ENCODE measurements around the gene SLC5A1. TPM values are rescaled to one million over a fixed set of nuclear protein-coding genes. Genes with fewer than 3 reads are reported as not detected.
"Not testable (repeated sequence)": the region's sequence is repeated elsewhere in the genome, so short reads cannot be mapped to it uniquely, and the experiment has no call there.

The SLC5A1 gene
- total RNA-seq, 1 experiment from 2014 or later = 0.03 TPM

- H3K27ac ChIP-seq (ENCODE audit: low read length); CTCF ChIA-PET; H3K27me3 ChIP-seq (ENCODE audit: control insufficient read depth, insufficient read depth, low read length); H3K4me3 ChIP-seq (ENCODE audit: low read depth in 2 of 2, low read length in 2 of 2); DNase-seq (ENCODE audit: low read depth, low spot score); H3K9me3 ChIP-seq (ENCODE audit: control insufficient read depth, insufficient read depth, low read depth, low read length); H3K4me1 ChIP-seq (ENCODE audit: control insufficient read depth, insufficient read depth, low read length); BruUV-seq (replicated peaks); ATAC-seq; H3K36me3 ChIP-seq (ENCODE audit: control insufficient read depth, insufficient read depth, low read length); in situ Hi-C loops (cut with HindIII; ENCODE audit: low pct_unique_long_range_greater_than_20kb, low sequenced_read_pairs); intact Hi-C loops (cut with micrococcal nuclease; ENCODE audit: unreplicated experiment); POLR2A ChIA-PET: not testable (repeated sequence)
These were observed 111.7 kb downstream of the SLC5A1 start for GRCh38 chr22:32154727-32155126.

- intact Hi-C loops (cut with micrococcal nuclease; ENCODE audit: unreplicated experiment); DNase-seq (ENCODE audit: low read depth, low spot score); H3K4me1 ChIP-seq (ENCODE audit: control insufficient read depth, insufficient read depth, low read length); CTCF ChIA-PET; H3K9me3 ChIP-seq (ENCODE audit: control insufficient read depth, insufficient read depth, low read depth, low read length); BruUV-seq (replicated peaks); H3K27me3 ChIP-seq (ENCODE audit: control insufficient read depth, insufficient read depth, low read length); H3K36me3 ChIP-seq (ENCODE audit: control insufficient read depth, insufficient read depth, low read length); ATAC-seq; H3K27ac ChIP-seq (ENCODE audit: low read length); H3K4me3 ChIP-seq (ENCODE audit: low read depth in 2 of 2, low read length in 2 of 2); POLR2A ChIA-PET; in situ Hi-C loops (cut with HindIII; ENCODE audit: low pct_unique_long_range_greater_than_20kb, low sequenced_read_pairs): not testable (repeated sequence)
These were observed 114.6 kb downstream of the SLC5A1 start for GRCh38 chr22:32157632-32158031.

GRCh38 chr22:32158712-32159533 lies 115.9 kb downstream of the SLC5A1 start, which contains the start of gene C22orf42:
C22orf42 (minus strand) TSS chr22:32159303; CDS start chr22:32159215, 88 bp downstream.
- TF ChIP-seq SIN3A (IDR thresholded peaks at IDR 0.05; ENCODE audit: borderline replicate concordance, insufficient read depth, low read depth, low read length) (no peak), TCF7L2 (IDR thresholded peaks at IDR 0.05; ENCODE audit: low read depth, low read length) (no peak), CTCF (IDR thresholded peaks at IDR 0.05) (no peak), REST (IDR thresholded peaks at IDR 0.05; ENCODE audit: insufficient read depth in 1 of 2, low read depth in 2 of 2, low read length in 1 of 2) (no peak), POLR2AphosphoS5 (IDR thresholded peaks at IDR 0.05; ENCODE audit: low read depth, low read length) (no peak)
- intact Hi-C loops (cut with micrococcal nuclease; ENCODE audit: unreplicated experiment) = no loop called here
- Histone ChIP-seq H3K4me1 (ENCODE audit: control insufficient read depth, insufficient read depth, low read length) (no peaks in the 10 kb centered on the region), H3K4me3 (ENCODE audit: low read depth in 2 of 2, low read length in 2 of 2) (no peak within 1 kb of the TSS), H3K36me3 (ENCODE audit: control insufficient read depth, insufficient read depth, low read length) (no peaks in the 10 kb centered on the region), H3K27ac (ENCODE audit: low read length) (no peak within 1 kb of the TSS), H3K27me3 (ENCODE audit: control insufficient read depth, insufficient read depth, low read length) (peaks cover 5% of the 10 kb centered on the region), H3K9me3 (ENCODE audit: control insufficient read depth, insufficient read depth, low read depth, low read length) (no peaks in the 10 kb centered on the region)
- ATAC-seq (no peak), DNase-seq (ENCODE audit: low read depth, low spot score) (no peak)
- CTCF ChIA-PET = no interaction called here
- no TSS peak for BruUV-seq (replicated peaks)
- POLR2A ChIA-PET = no interaction called here
- in situ Hi-C loops (cut with HindIII; ENCODE audit: low pct_unique_long_range_greater_than_20kb, low sequenced_read_pairs) = no loop called here

- ATAC-seq; CTCF ChIA-PET; H3K27ac ChIP-seq (ENCODE audit: low read length); H3K27me3 ChIP-seq (ENCODE audit: control insufficient read depth, insufficient read depth, low read length); DNase-seq (ENCODE audit: low read depth, low spot score); POLR2A ChIA-PET; H3K4me1 ChIP-seq (ENCODE audit: control insufficient read depth, insufficient read depth, low read length); H3K4me3 ChIP-seq (ENCODE audit: low read depth in 2 of 2, low read length in 2 of 2); in situ Hi-C loops (cut with HindIII; ENCODE audit: low pct_unique_long_range_greater_than_20kb, low sequenced_read_pairs); BruUV-seq (replicated peaks); H3K9me3 ChIP-seq (ENCODE audit: control insufficient read depth, insufficient read depth, low read depth, low read length); H3K36me3 ChIP-seq (ENCODE audit: control insufficient read depth, insufficient read depth, low read length); intact Hi-C loops (cut with micrococcal nuclease; ENCODE audit: unreplicated experiment): not testable (repeated sequence)
These were observed 117.3 kb downstream of the SLC5A1 start for GRCh38 chr22:32160411-32160810.
